ENCODE data around the gene PARP6. TPM values are rescaled to one million over a fixed set of nuclear protein-coding genes. Genes with fewer than 3 reads are reported as not detected.

Gene PARP6, protein sequence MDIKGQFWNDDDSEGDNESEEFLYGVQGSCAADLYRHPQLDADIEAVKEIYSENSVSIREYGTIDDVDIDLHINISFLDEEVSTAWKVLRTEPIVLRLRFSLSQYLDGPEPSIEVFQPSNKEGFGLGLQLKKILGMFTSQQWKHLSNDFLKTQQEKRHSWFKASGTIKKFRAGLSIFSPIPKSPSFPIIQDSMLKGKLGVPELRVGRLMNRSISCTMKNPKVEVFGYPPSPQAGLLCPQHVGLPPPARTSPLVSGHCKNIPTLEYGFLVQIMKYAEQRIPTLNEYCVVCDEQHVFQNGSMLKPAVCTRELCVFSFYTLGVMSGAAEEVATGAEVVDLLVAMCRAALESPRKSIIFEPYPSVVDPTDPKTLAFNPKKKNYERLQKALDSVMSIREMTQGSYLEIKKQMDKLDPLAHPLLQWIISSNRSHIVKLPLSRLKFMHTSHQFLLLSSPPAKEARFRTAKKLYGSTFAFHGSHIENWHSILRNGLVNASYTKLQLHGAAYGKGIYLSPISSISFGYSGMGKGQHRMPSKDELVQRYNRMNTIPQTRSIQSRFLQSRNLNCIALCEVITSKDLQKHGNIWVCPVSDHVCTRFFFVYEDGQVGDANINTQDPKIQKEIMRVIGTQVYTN
- 10 to 100 TPM; 34.4 to 85.8 TPM for total RNA-seq

DNA sequence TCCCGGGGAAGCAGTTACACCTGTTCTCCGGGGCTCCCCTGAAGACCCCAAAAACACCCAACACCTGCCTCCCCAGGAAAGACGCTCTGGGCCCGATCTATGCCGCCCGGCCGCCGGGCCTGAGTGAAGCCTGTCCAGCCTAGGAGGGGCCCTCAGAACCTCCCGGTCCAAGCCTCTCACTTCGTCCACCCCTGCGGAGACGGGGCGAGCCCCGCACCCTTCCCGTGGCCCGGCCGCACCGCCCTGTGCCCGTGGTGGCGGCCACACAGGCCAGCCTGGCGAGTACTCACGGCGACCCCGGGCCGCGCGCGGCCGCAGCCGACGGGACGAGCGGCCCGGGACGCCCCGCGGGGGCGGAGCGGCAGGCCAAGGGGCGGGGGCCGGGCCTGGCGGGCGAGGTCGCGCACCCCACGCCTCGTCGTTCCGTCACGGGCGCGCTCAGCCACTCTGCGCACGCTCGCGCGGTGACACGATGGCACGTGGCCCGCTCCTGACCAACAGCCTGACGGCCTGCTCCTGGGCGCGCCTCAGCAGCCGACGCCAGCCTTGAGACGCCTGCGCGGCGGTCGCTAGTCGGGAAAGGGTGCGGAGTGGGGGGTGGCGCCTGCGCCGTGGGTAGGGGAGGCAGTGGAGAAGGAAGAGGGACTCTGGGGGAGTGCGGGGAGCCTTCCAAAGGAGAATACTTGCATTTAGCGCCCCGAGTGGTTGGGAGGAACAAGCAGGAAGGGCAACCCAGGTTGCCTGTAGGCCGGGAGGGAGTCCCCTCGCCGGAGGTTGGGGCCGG, at the start of gene PARP6:
TSS of gene PARP6 (minus strand) at position 342 of the 784 bp plus-strand sequence. CDS start 5,077 bp downstream, outside the sequence.
- intact Hi-C loops (cut with DNase I), result loop anchor here (2.0 to 5.0 kb wide), 4 partner anchors 40 to 102 kb away; partner anchors contain the start of gene PKM
- peak within 1 kb of the TSS; percentile 85 to 86 for H3K27ac ChIP-seq
- WGBS, result 1% methylated on average over 32 of the region's 82 CpGs

DNA sequence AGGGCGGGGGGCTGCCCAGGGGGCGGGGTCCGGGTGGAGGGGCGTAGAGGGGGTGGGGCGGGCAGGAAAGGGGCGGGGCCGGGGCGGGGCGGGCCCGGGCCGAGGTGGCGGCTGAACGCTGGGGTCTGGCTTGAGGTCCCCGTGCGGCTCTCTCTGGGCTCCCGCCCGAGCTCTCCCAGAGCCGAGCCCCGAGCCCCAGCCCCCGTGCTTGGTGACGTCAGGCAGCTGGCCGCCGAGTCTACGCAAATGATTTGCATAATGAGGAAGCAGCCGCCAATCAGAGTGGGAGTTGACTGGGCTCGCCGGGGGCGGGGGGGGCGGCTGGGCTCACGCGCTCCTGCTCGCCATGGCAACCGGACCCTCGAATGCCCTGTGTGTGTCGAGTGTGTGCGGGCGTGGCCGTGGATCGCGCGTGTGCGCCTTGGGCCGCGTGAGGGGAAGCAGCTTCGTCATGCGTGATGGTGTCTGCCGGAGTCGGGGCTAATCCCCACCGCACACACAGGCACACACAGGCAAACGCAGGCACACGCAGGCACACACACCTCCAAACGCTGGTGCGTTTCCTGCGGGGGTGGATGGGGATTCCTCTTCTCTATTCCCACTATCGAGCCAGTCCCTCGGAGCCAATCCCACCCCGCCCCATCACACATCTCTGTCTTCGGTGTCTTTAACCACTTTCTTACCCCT, 47.8 kb upstream of the PARP6 start, which contains the start of gene CELF6:
TSS of gene CELF6 (minus strand) at position 173 of the 687 bp plus-strand sequence. CDS start 283 bp downstream, outside the sequence.
- TF ChIP-seq POLR2A (IDR thresholded peaks at IDR 0.05) (no peak), POLR2AphosphoS5 (IDR thresholded peaks at IDR 0.05) (peak; percentile 15)
- Histone ChIP-seq H3K27me3 (replicated peaks; ENCODE audit: insufficient read depth) (no peaks in the 10 kb centered on the region), H3K36me3 (no peaks in the 10 kb centered on the region), H3K4me1 (replicated peaks) (no peaks in the 10 kb centered on the region), H3K4me3 (peak within 1 kb of the TSS; percentile 37 to 55), H3K9me3 (no peaks in the 10 kb centered on the region), H3K27ac (peak within 1 kb of the TSS in 1 of 2 donors; percentile 37)
- peak; percentile 73 for DNase-seq (ENCODE audit: low spot score)
- intact Hi-C loops (cut with DNase I), result loop anchor here (10.0 kb wide), 1 partner anchor 55 kb away; the partner anchor contains the start of gene HEXA
- under 1% methylated on average over 48 of the region's 58 CpGs for WGBS

More for the DNA sequence above, at the start of gene PARP6:
- no peaks in the 10 kb centered on the region for H3K27me3 ChIP-seq (replicated peaks; ENCODE audit: insufficient read depth)
- no peaks in the 10 kb centered on the region for H3K4me1 ChIP-seq (replicated peaks)
- H3K4me3 ChIP-seq, result peak within 1 kb of the TSS; percentile 83 to 85
- TF ChIP-seq POLR2A (IDR thresholded peaks at IDR 0.05), result peak; percentile 65
- TF ChIP-seq, protein P1, sequence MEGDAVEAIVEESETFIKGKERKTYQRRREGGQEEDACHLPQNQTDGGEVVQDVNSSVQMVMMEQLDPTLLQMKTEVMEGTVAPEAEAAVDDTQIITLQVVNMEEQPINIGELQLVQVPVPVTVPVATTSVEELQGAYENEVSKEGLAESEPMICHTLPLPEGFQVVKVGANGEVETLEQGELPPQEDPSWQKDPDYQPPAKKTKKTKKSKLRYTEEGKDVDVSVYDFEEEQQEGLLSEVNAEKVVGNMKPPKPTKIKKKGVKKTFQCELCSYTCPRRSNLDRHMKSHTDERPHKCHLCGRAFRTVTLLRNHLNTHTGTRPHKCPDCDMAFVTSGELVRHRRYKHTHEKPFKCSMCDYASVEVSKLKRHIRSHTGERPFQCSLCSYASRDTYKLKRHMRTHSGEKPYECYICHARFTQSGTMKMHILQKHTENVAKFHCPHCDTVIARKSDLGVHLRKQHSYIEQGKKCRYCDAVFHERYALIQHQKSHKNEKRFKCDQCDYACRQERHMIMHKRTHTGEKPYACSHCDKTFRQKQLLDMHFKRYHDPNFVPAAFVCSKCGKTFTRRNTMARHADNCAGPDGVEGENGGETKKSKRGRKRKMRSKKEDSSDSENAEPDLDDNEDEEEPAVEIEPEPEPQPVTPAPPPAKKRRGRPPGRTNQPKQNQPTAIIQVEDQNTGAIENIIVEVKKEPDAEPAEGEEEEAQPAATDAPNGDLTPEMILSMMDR (IDR thresholded peaks at IDR 0.05), result peak in 3 of 4 experiments; percentile 59 to 85 (median 75)
- peak; percentile 97 for TF ChIP-seq POLR2AphosphoS5 (IDR thresholded peaks at IDR 0.05)
- H3K9me3 ChIP-seq, result no peaks in the 10 kb centered on the region
- peak; percentile 95 for DNase-seq (ENCODE audit: low spot score)
- no peaks in the 10 kb centered on the region for H3K36me3 ChIP-seq

DNA sequence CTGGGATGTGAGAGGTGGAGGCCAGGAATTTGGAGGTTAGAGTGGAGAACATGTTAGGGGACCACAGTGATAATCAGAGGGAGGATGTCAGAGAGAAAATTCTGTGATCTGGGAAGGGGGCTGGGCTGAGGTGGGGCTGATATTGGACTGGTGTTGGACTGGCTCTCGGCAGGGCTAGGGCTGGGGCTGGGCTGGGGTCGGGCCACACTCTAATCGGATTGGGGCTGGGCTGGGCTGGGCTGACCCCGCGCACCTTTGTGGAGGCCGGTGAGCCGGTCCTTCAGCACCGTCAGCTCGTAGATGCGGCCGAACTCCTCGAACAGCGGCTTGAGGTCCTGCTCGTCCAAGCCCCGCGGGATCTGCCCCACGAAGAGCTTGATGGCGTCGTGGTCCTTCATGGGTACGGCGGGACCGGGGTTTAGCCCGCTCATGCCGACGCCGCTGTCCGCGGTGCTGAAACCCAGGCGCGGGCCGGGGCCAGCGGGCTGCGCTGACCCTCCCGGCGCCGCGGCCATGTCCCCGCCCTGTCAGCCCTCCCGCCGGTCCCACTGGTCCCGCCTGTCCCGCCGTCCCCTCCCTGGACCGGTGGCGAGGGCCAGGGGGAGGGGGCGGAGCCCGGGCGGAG, 47.1 kb upstream of the PARP6 start:
- Histone ChIP-seq H3K27me3 (replicated peaks; ENCODE audit: insufficient read depth) (no peaks in the 10 kb centered on the region), H3K4me1 (replicated peaks) (no peaks in the 10 kb centered on the region), H3K9me3 (no peaks in the 10 kb centered on the region), H3K27ac (peak overlapping the region in 1 of 2 donors; percentile 37), H3K4me3 (peak overlapping the region; percentile 37 to 55), H3K36me3 (no peaks in the 10 kb centered on the region)
- TF ChIP-seq, protein P1 (IDR thresholded peaks at IDR 0.05), result no peak
- no peak for TF ChIP-seq POLR2AphosphoS5 (IDR thresholded peaks at IDR 0.05)
- TF ChIP-seq POLR2A (IDR thresholded peaks at IDR 0.05), result no peak
- WGBS, result 20% methylated on average over 13 of the region's 48 CpGs
- peak; percentile 62 for DNase-seq (ENCODE audit: low spot score)
- intact Hi-C loops (cut with DNase I), result loop anchor here (10.0 kb wide), 1 partner anchor 55 kb away; the partner anchor contains the start of gene HEXA

DNA sequence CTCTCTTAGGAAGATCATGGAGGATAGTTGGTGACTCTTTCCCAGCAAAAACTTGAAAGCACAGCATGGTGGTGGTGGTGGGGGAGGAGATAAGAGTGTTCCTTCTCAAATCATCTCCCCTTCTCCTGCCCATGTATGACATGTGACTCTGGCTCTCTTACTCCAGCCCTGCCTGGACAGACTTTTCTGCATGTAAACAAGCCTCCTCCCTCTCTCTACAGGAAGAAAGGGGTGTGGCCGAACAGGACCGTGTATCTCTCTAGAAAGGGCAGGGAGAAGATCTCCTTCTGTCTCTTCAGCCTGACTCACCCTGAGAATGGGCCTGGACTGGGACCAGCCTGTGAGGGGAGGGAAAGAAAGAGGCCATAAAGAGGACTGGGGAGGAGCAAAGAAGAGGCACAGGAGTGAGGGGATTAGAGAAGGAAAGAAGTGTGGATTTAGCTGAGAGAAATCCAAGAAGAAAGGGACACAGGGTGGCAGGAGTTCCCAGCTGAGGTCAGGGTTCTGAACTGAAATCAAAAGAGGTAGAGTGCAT, 46.1 kb upstream of the PARP6 start:
- no peak overlapping the region for H3K27ac ChIP-seq

More for the DNA sequence above, 46.1 kb upstream of the PARP6 start:
- no peaks in the 10 kb centered on the region for H3K9me3 ChIP-seq
- intact Hi-C loops (cut with DNase I), result loop anchor here (10.0 kb wide), 1 partner anchor 56 kb away; the partner anchor contains the start of gene HEXA
- no peak overlapping the region for H3K4me3 ChIP-seq
- no peak for TF ChIP-seq POLR2AphosphoS5 (IDR thresholded peaks at IDR 0.05)
- TF ChIP-seq, protein P1 (IDR thresholded peaks at IDR 0.05), result no peak
- no peak for TF ChIP-seq POLR2A (IDR thresholded peaks at IDR 0.05)
- H3K4me1 ChIP-seq (replicated peaks), result no peaks in the 10 kb centered on the region
- WGBS, result 41% methylated on average over 2 of the region's 2 CpGs
- no peaks in the 10 kb centered on the region for H3K36me3 ChIP-seq
- H3K27me3 ChIP-seq (replicated peaks; ENCODE audit: insufficient read depth), result no peaks in the 10 kb centered on the region
- no peak for DNase-seq (ENCODE audit: low spot score)

Data from prostate gland (tissue), 2 donors.